Psoas muscle (tissue), 8 donors: ENCODE results near the gene MAST2. TPM values are rescaled to one million over a fixed set of nuclear protein-coding genes. Genes with fewer than 3 reads are reported as not detected.

Experiments
- ATAC-seq, 4 donors: fragments of 200-7000 bp; cut with Tn5 transposase; one replicate each; pipeline ENCODE4 v1.9.1; 2020; ENCODE audit warnings: moderate library complexity in 3 of 4, mild to moderate bottlenecking in 2 of 4
- DNase-seq, 2 donors: peaks; one replicate each; pipeline ENCODE4 v3.0.0-alpha.2; 2020
- H3K27ac ChIP-seq: fragments of 200-600 bp; one replicate; pipeline ENCODE4 v1.8.0; 2022
- H3K27me3 ChIP-seq, 3 donors: fragments of 200-600 bp in 1 of 3; one replicate each; pipeline versions ENCODE4 v1.6.1 to v1.8.0; 2013 to 2022; ENCODE audit warnings: low read length in 2 of 3, mild to moderate bottlenecking in 2 of 3, moderate library complexity in 1 of 3; ENCODE audit not compliant: insufficient read depth in 3 of 3
- H3K36me3 ChIP-seq, 2 donors: fragments of 200-600 bp in 1 of 2; one replicate each; pipeline versions ENCODE4 v1.6.1 to v1.8.0; 2013 to 2022; ENCODE audit warnings: low read depth in 1 of 2, mild to moderate bottlenecking in 1 of 2, moderate library complexity in 1 of 2; ENCODE audit not compliant: insufficient read depth in 1 of 2
- H3K4me1 ChIP-seq: fragments of 200-600 bp; one replicate; pipeline ENCODE4 v1.8.0; 2022
- H3K4me3 ChIP-seq: fragments of 200-600 bp; one replicate; pipeline ENCODE4 v1.8.0; 2022; ENCODE audit warnings: mild to moderate bottlenecking
- H3K9me3 ChIP-seq: fragments of 200-600 bp; one replicate; pipeline ENCODE4 v1.8.0; 2022
- WGBS, 3 donors: extraction: QIAGEN DNeasy Blood & Tissue Kit; methylation state at CpG; one replicate each; pipeline versions ENCODE4 v1.1.6 to v1.1.7; 2013; 5-methylcytosine and 5-hydroxymethylcytosine counted together
- intact Hi-C, 2 donors: fragments of 100-400 bp; cut with DNase I; formaldehyde crosslinking; loops; one replicate each; pipeline versions ENCODE4 v1.11.0 to v1.14.2; 2022
- polyA plus RNA-seq, 3 donors: library from polyadenylated mRNA; stranded (reverse); fragments of 200-250 nt; gene quantifications; one replicate each; pipeline ENCODE4 v1.2.3, GENCODE V29; 2013
- total RNA-seq, 4 donors: library from RNA; stranded (reverse); fragmentation: NEBNext Ultra II Directional in 2 of 4; extraction: Animal tissue kit (Norgen Biotek cat#: 25700) in 2 of 4; gene quantifications; one replicate each; pipeline versions ENCODE4 v1.2.1 to v1.2.4, GENCODE V29; 2021 to 2023
- TF ChIP-seq, protein P1 (sequence below): fragments of 200-600 bp; IDR thresholded peaks from one replicate; pipeline ENCODE4 v1.8.0; 2022; ENCODE audit warnings: antibody characterized with exemption
- donor health status: healthy with polysubstance abuse.
- donor health status: DM: no; HTN: no; CAD: no; lungs with moderate emphysema.
- donor health status: Bipolar disorder and iron deficiency.
- donor health status: healthy.
- donor health status: DM: yes; HTN: yes; CAD: no.
- donor health status: DM: no; HTN: no; CAD: no.
- donor health status: DM: no; HTN: no; CAD: no.
- donor health status: DM: yes; HTN: yes; CAD: no.

The MAST2 gene
- total and polyA plus RNA-seq, 7 donors, result 97.8 to 266 (median 159) TPM

- peaks cover 8% of the 10 kb centered on the region for H3K4me1 ChIP-seq
- H3K36me3 ChIP-seq, result peaks cover 0 to 24% of the 10 kb centered on the region in 2 donors
- H3K9me3 ChIP-seq, result no peaks in the 10 kb centered on the region
- TF ChIP-seq, protein P1, sequence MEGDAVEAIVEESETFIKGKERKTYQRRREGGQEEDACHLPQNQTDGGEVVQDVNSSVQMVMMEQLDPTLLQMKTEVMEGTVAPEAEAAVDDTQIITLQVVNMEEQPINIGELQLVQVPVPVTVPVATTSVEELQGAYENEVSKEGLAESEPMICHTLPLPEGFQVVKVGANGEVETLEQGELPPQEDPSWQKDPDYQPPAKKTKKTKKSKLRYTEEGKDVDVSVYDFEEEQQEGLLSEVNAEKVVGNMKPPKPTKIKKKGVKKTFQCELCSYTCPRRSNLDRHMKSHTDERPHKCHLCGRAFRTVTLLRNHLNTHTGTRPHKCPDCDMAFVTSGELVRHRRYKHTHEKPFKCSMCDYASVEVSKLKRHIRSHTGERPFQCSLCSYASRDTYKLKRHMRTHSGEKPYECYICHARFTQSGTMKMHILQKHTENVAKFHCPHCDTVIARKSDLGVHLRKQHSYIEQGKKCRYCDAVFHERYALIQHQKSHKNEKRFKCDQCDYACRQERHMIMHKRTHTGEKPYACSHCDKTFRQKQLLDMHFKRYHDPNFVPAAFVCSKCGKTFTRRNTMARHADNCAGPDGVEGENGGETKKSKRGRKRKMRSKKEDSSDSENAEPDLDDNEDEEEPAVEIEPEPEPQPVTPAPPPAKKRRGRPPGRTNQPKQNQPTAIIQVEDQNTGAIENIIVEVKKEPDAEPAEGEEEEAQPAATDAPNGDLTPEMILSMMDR, result no peak
- intact Hi-C loops, result no loop called here
- H3K4me3 ChIP-seq, result no peak overlapping the region
- no peaks in the 10 kb centered on the region for H3K27me3 ChIP-seq
- DNase-seq, result no peak
- ATAC-seq, result no peak
- H3K27ac ChIP-seq, result no peak overlapping the region
- 82 to 87% (median 84%) methylated on average over 3 of the region's 3 CpGs for WGBS, 3 donors
Measured at GRCh38 chr1:46080257-46080656, 276.8 kb downstream of the MAST2 start.

- 72 to 87% (median 77%) methylated on average over 7 of the region's 7 CpGs for WGBS, 3 donors
- Histone ChIP-seq H3K27me3 (no peaks in the 10 kb centered on the region), H3K27ac (no peak overlapping the region), H3K36me3 (peaks cover 0 to 16% of the 10 kb centered on the region in 2 donors), H3K4me1 (peaks cover 12% of the 10 kb centered on the region), H3K4me3 (no peak overlapping the region), H3K9me3 (no peaks in the 10 kb centered on the region)
- intact Hi-C loops, result no loop called here
- ATAC-seq (no peak), DNase-seq (no peak)
- TF ChIP-seq, protein P1, result no peak
Measured at GRCh38 chr1:46081206-46081605, 277.8 kb downstream of the MAST2 start.

- WGBS, 3 donors, result 76 to 88% (median 82%) methylated on average over 1 of the region's 1 CpG
- H3K9me3 ChIP-seq, result no peaks in the 10 kb centered on the region
- H3K4me1 ChIP-seq, result peaks cover 12% of the 10 kb centered on the region
- TF ChIP-seq, protein P1, result no peak
- no peak overlapping the region for H3K27ac ChIP-seq
- intact Hi-C loops, result no loop called here
- ATAC-seq (no peak), DNase-seq (no peak)
- peaks cover 0 to 12% of the 10 kb centered on the region in 2 donors for H3K36me3 ChIP-seq
- no peaks in the 10 kb centered on the region for H3K27me3 ChIP-seq
- H3K4me3 ChIP-seq, result no peak overlapping the region
Measured at GRCh38 chr1:46081619-46082018, 278.2 kb downstream of the MAST2 start.

DNA sequence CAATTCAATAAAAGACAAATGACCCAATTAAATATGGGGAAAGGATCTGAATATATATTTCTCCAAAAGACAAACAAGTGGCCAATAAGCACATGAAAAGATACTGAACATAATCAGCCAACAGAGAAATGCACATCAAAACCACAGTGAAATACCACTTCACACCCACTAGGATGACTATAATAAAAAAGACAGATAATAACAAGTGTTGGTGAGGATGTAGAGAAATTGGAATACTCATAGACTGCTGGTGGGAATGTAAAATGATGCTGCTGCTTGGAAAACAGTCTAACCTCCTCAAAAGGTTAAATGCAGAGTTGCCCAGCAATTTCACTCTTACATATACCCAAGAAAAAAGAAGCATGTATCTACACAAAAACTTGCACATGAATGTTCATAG, 280.2 kb downstream of the MAST2 start:
- DNase-seq, result no peak
- Histone ChIP-seq H3K4me1 (peaks cover 12% of the 10 kb centered on the region), H3K4me3 (no peak overlapping the region), H3K36me3 (peaks cover 0 to 4% of the 10 kb centered on the region in 2 donors), H3K27ac (no peak overlapping the region), H3K9me3 (no peaks in the 10 kb centered on the region), H3K27me3 (no peaks in the 10 kb centered on the region)
- TF ChIP-seq, protein P1, result no peak
- no peak for ATAC-seq
- intact Hi-C loops, result no loop called here
